NCI-H446 treated with DMSO at 0.1 percent for 48 hours (cell line): ENCODE data around the gene DST.
"Not testable (repeated sequence)": the region's sequence is repeated elsewhere in the genome, so short reads cannot be mapped to it uniquely, and the experiment has no call there.

Experiments
- DNase-seq: peaks from one replicate; lab custom pipeline; 2025; lab: John Stamatoyannopoulos, UW

Gene DST

GRCh38 chr6:56663344-56663743 is 20.7 kb upstream of the DST start:
- DNase-seq: no peak

- DNase-seq: not testable (repeated sequence)
Observed at GRCh38 chr6:56661338-56661737, 18.6 kb upstream of the DST start.

DNA sequence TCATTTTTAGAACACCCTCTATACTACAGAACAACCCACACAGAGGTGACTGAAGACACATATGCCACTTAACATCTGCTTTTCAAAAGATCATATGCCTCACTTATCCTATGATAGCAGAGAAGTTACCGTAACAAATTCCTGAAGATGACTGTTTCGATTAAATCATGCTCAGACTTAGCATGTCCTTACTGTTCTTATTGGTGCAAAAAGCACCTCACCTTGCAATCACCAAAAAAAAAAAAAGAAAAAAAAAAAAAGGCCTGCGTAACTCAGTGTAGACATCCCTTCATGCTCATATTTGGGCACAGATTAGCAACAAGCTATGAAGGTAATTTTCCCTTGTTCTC is 17.7 kb upstream of the DST start:
- DNase-seq: no peak

- DNase-seq: no peak
Observed at GRCh38 chr6:56659721-56660380, 17.2 kb upstream of the DST start.

GRCh38 chr6:56658326-56658725 is 15.6 kb upstream of the DST start:
- no peak for DNase-seq

DNA sequence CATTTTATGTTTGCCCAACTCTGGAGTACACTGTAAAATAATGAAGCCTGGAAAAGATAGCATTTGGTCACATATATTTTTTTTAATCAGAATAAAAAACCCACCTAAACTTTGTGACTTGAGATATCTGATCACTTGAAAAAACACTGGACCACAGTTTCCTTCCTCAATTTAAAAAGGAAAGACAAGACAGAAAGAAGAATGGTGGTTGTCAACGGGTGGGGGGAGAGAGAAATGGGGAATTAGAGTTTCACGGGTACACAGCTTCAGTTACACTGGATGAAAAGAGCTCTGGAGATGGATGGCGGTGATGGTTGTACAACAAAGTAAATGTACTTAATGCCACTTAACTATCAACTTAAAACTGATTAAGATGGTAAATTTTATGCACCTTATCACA is 14.7 kb upstream of the DST start:
- no peak for DNase-seq

DNA sequence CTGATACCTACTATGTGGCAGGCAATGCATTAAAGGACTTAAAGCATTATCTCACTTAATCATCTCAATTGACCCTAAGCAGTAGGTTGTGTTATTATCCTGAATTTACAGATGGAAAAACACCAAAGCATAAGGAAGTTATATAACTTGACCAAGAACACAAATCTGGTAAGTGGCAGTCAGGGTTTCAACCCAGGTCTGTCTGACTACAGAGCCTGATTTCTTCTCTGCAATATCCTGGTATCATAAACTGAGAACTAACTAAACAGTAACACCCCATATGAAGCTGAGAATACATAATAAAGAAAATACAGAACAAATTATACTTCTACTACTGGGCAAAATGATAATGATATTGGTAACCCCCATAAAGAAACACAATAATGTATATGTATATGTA is 13.8 kb upstream of the DST start:
- DNase-seq: no peak

- DNase-seq: no peak
Observed at GRCh38 chr6:56655996-56656395, 13.3 kb upstream of the DST start.

- DNase-seq: peak; percentile 32
Observed at GRCh38 chr6:56655249-56655648, 12.6 kb upstream of the DST start.

DNA sequence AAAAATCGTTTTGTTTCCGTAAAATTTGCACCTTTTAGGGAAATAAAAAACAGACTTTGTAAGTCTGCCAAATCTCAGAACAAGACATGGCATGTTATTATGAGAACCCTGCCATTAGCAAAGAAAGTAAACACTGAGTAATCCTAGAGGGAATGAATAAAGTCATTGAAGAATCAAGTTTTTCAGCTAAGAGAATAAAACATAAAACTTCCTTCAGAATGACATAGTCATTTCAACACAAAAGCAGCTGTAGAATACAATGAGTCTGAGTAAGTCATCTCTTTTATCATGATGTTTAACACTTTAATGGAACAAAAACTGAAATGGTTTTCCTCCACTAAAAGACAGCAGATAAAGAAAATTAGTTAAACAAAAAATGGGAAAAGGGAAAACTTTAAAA is 10.3 kb upstream of the DST start:
- peak; percentile 52 for DNase-seq

- DNase-seq: no peak
Observed at GRCh38 chr6:56652231-56652630, 9.5 kb upstream of the DST start.

- no peak for DNase-seq
Observed at GRCh38 chr6:56650191-56650590, 7.5 kb upstream of the DST start.

GRCh38 chr6:56649782-56650181 is 7.1 kb upstream of the DST start:
- no peak for DNase-seq

GRCh38 chr6:56649053-56649769 is 6.5 kb upstream of the DST start:
- DNase-seq: no peak

- peak; percentile 83 for DNase-seq
Observed at GRCh38 chr6:56647172-56647762, 4.6 kb upstream of the DST start.

DNA sequence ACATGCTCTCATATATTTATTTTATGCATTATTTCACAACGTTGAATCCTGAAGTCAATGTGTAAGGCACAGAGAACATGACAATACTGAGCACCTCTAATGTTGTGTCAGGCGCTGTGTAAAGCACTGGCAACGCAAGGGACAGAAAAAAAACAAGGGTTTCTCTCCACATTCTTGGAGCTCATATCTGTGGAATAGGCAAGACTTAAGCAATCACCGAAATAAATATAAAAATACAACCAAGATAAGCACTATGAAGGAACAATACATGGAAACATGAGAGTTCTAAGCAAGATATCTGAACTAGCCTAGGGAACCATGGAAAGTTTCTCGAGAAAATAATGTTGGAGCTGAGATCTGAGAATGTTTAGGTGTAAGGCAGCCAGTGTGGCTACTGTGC is 1.7 kb upstream of the DST start:
- DNase-seq: no peak

DNA sequence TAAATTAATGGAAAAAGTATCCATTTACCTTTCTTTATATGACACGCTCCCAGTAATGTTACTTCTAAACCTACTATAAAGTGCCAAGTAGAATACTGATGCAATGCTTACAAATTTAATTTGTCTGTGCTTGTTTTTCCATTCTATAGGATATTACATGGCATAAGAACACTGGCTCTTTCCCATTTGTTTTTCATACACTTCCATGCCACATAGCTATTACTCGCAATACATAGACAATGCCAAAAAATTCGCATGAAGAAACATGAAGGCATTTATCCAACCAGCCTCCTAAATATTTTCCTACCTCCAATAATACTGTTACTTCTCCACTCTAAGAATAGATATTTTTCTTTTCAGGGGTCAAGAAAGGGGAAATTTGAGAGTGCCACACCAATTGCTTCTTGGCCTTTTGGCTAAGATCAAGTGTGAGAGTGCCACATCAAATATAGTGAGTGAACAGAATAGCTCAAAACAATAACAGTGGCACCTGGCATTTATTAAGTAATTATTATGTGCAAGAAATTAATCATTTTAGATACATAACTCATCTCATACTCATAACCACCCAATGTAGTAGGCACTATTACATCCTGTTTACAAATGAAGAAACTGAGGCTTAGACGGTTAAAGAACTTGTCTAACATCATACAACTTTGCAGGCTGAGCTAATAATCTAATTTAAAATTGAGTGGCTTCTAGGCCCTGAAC is 845 bp upstream of the DST start:
- DNase-seq: no peak

- no peak for DNase-seq
Observed at GRCh38 chr6:56640374-56640773, 2.3 kb downstream of the DST start.

- no peak for DNase-seq
Observed at GRCh38 chr6:56638760-56639159, 3.9 kb downstream of the DST start.

DNA sequence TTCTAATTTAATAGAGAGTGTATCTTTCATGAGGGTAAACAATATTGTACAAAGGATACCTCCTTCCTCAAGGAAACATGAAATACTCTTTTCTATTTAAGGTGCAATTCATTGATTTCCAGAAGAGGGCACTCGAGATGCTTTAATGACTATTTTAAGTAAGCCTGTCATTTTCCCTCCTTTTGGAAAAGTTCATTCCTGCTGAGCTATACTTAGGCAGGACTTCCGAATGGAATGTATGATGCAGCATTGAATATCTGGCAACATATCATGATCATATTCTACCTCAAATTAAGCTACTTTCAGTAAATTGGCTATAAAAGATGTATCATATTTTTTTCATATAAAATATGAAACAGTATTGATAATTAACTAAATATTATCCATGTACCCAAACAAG is 5.0 kb downstream of the DST start:
- DNase-seq: peak; percentile 69

- no peak for DNase-seq
Observed at GRCh38 chr6:56628105-56628504, 14.6 kb downstream of the DST start.

- DNase-seq: no peak
Observed at GRCh38 chr6:56625356-56625755, 17.3 kb downstream of the DST start.

- no peak for DNase-seq
Observed at GRCh38 chr6:56624728-56625069, 18.0 kb downstream of the DST start.
